DMS114 treated with DMSO at 0.1 percent for 48 hours (cell line): Measurements from ENCODE around the gene PSIP1.
A peak's percentile ranks its signal among the peaks of the same experiment; 100 is the strongest.
"Not testable (repeated sequence)": the region's sequence is repeated elsewhere in the genome, so short reads cannot be mapped to it uniquely, and the experiment has no call there.

ENCODE experiments used
- DNase-seq: peaks from one replicate; lab custom pipeline; 2025; ENCODE audit not compliant: unreplicated experiment; lab: John Stamatoyannopoulos, UW

PSIP1 gene

DNA sequence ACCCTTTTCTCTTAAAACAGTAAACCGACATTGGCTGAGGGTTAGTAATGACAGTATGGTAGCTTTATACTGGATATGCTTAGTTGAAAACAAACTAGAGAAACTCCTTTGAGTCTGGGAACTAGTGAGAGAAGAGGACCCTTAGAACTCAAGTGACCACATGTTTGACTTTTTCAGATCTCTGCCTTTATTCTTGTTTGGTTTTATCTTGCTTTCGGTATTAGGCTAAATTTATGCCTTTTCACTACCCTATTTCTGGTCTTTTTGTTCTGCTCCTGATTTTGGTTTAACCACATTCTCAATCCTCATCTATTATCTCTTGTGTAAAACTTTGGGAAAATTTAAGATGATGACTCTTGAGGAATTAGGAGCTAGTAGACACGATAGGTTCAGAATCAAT is 77.1 kb downstream of the PSIP1 start:
- no peak for DNase-seq

GRCh38 chr9:15433191-15433590 is 77.6 kb downstream of the PSIP1 start:
- DNase-seq = no peak

GRCh38 chr9:15430920-15431844 is 79.6 kb downstream of the PSIP1 start:
- no peak for DNase-seq

GRCh38 chr9:15427702-15428101 is 83.1 kb downstream of the PSIP1 start:
- not testable (repeated sequence) for DNase-seq

- DNase-seq = no peak
Measured at GRCh38 chr9:15426019-15426418, 84.8 kb downstream of the PSIP1 start.

- DNase-seq = no peak
Measured at GRCh38 chr9:15423231-15423985, 87.4 kb downstream of the PSIP1 start.

- DNase-seq = peak; percentile 80
Measured at GRCh38 chr9:15422372-15423230, 88.2 kb downstream of the PSIP1 start, which contains the start of gene SNAPC3. Gene SNAPC3, plus strand, starts transcription at chr9:15422876. Its CDS starts 4 bp downstream, at chr9:15422880.

DNA sequence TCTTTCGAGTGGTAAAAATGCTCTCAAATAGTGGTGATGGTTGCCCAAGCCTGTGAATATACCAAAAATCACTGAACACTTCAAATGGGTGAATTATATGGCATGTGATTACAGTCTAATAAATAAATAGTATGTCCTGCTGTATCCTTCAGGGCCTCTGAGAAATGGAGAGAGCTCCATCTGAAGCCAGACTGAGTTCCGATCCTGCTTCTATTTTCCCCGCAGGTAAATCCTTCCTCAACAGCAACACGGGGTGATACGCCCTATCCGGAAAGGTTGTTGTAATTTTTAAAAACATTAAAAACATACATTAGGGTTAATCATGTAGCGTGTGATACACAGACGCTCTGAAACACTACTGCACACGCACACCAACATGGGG is 88.8 kb downstream of the PSIP1 start:
- DNase-seq = no peak

DNA sequence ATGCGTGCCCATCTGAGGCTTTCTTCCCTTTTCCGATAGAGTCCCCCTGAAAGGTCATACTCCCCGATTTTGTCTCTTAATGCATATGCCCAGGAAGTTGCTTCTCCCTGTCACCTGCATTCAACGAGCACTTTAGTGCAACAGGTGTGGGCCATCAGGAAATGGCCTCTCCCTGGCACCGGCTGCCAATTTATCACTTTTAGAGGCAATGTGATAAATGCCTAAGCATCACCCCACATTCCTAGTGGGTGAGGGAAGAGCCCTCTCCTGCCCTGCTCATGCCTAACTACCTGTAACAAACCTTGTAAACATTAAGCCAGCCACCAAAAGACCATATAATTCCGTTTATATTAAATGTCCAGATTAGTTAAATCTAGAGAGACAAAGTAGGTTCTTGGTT is 89.2 kb downstream of the PSIP1 start:
- no peak for DNase-seq

DNA sequence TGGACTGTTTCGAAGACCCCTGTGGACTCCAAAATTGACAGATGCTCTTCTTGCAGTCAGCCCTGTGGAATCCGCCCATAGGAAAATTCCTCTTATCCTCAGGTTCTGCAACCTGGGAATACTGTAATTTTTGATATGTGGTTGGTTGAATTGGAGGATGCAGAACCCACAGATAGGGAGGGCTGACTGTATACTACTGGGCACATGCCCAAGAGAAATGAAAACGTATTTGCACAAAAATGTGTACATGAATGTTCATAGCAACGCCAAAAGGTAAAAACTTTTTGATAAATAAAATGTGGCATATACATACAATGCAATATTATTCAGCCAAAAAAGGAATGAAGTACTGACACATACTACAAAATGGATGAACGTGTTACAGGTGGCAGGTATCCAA is 90.0 kb downstream of the PSIP1 start:
- DNase-seq = no peak

- DNase-seq = no peak
Measured at GRCh38 chr9:15417626-15418025, 93.1 kb downstream of the PSIP1 start.

DNA sequence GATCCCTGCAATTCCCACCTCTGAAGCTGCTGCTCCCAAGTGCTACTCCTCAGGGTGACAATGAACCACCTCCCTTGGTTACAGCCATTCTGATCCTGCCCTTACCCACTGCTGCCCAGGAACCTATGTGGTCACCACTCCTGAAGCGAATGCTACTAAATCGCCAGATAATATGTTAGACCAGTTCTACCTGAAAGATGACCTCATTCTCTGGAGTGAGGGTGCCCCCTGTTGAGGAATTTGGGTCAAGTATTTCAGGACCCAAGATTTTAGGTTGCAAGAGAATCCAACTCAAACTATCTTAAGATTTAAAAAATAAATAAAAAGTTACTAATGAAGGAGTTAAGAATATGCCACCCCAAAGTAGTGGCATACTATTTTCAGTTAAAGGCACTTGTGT is 93.9 kb downstream of the PSIP1 start:
- DNase-seq = no peak
